GM13976 (cell line): ENCODE measurements around the gene AHDC1.

Experiments used
- DNase-seq: peaks from one replicate; pipeline ENCODE4 v3.0.0; 2012; ENCODE audit warnings: low spot score
- in situ Hi-C: fragments of 300-500 bp; cut with MboI; formaldehyde crosslinking; loops from one replicate; pipeline ENCODE4 v1.12.0; 2022; ENCODE audit warnings: low sequenced_read_pairs, mixed read lengths, inconsistent platforms; ENCODE audit not compliant: unreplicated experiment
- TF ChIP-seq, protein P1 (sequence below): IDR thresholded peaks from 2 replicates; pipeline ENCODE4 v1.5.1; 2012; ENCODE audit warnings: borderline replicate concordance, mild to moderate bottlenecking; ENCODE audit not compliant: insufficient read depth; ENCODE audit errors: extremely low read depth, missing control alignments, control extremely low read depth

The AHDC1 gene

DNA sequence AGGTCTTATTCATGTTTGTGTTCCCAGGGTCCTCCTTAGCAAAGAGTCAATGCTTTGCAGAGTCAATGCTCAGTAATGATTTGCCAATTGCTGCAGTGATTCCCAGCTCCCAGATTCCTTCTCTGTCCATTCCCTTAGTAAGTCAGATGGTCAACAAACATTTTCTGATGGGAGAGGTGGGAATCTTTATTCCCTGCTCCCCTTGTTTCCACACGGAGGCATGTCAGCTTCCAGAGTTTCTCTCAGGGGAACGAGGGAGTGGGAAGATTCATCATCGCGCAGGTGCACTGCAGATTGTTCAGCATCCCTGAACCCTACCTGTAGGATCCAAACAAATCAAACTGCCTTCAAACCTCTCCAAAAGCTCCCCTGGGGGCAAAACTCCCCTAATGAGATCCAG lies 7.5 kb upstream of the AHDC1 start:
- in situ Hi-C loops = no loop called here
- no peak for DNase-seq
- TF ChIP-seq, protein P1, sequence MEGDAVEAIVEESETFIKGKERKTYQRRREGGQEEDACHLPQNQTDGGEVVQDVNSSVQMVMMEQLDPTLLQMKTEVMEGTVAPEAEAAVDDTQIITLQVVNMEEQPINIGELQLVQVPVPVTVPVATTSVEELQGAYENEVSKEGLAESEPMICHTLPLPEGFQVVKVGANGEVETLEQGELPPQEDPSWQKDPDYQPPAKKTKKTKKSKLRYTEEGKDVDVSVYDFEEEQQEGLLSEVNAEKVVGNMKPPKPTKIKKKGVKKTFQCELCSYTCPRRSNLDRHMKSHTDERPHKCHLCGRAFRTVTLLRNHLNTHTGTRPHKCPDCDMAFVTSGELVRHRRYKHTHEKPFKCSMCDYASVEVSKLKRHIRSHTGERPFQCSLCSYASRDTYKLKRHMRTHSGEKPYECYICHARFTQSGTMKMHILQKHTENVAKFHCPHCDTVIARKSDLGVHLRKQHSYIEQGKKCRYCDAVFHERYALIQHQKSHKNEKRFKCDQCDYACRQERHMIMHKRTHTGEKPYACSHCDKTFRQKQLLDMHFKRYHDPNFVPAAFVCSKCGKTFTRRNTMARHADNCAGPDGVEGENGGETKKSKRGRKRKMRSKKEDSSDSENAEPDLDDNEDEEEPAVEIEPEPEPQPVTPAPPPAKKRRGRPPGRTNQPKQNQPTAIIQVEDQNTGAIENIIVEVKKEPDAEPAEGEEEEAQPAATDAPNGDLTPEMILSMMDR = no peak

DNA sequence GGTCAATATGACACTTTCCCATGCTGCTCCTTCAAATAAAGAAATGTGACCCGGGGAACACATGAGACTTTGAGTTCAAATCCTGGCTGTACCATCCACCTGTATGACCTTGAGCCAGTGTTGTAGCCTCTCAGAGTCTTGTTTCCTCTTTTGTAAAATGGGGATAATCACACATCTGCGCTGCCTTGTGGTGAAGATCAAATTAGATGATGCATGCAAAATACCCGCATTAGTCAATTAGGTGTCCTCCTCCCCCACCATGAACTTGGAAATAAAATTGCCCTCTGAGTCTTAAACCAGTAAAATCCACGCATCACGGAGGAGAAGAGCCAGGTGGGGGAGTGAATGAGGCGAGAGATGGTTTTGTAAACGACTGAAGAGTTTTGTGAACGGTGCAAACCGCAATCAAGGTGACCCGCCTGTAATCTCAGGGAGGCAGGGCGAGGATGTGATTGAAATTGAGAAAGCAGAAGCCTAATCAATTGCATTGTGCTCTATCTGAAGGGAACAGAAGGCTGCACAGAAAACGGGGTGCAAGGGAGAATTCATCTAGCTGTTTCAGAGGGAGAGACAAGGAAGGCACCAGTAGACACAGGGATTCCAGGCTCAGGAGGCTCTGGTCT lies 5.8 kb upstream of the AHDC1 start:
- TF ChIP-seq, protein P1 = no peak
- no peak for DNase-seq
- in situ Hi-C loops = loop anchor here (5.0 to 10.0 kb wide), 2 partner anchors 53 to 215 kb away; partner anchors contain the start of gene GPR3

DNA sequence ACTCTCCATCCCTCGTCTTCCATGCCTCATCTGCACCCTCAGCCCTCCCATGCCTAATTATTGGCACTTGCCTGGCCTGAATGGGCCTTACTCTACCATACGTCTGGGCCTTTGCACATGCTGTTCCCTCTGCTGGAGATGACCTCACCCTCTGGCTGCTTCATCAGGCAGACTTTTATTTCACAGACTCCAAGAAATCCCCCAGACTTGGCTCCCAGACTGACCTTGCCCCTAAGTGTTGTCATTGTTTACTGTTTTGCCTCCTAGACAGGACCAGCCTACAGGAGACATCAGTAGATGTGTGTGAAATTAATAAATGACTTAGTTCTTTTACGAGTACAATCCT lies 5.2 kb upstream of the AHDC1 start:
- in situ Hi-C loops = loop anchor here (5.0 to 10.0 kb wide), 2 partner anchors 53 to 214 kb away; partner anchors contain the start of gene GPR3
- DNase-seq = no peak
- TF ChIP-seq, protein P1 = no peak

DNA sequence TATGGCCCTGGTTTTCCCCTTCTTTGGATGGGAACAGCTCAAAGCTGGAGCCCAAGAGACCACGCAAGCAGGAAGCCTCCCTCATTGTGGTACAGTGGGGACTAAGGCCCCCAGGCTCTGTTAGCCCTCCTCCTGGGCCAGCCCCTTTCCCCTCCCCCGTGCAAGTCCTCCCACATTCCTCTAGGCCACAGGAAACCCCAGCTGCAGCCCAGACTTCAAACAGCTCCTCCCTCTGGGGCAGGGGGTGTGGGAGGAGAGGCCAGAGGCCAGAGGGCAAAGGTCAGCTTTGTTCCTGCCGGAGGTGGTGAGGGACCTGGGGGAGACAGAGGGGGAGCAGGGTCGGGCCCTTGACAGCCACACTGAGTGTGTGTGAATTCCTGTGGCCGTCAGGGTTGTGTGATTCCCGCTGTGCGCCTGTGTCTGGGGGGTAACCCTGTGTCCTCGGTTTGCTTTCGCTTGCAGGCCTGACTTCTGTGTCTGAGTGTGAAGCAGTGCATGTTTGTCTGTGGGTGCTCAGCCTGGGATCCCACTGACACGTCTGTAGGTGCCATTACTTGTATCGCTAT lies 3.4 kb upstream of the AHDC1 start:
- in situ Hi-C loops = loop anchor here (5.0 to 10.0 kb wide), 2 partner anchors 55 to 213 kb away; partner anchors contain the start of gene GPR3
- no peak for DNase-seq
- TF ChIP-seq, protein P1 = no peak

DNA sequence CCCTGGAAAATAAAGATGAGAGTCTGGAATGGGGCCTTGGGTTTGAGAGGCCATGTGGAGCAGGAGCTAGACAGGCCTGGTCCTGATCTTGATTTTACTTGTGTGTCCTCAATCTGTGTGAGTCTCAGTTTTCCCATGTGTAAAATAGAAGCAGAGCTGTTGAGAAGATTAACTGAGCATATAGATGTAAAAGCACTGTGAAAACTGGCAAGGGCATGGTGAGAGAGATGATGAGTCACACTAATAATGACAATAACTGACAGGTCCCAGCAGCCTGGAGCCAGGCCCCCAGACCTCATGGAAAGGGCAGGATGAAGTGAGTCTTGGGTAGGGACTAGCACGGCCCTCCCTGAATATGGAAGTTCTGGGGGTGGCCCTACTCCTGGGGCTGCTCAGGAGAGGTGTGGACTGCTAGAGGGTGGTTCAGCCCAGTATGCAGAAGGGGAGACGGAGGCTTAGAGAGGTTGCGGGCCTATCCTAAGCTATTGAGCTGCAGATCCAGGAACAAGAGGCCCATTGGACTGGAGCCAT lies 2.8 kb upstream of the AHDC1 start:
- TF ChIP-seq, protein P1 = no peak
- no peak for DNase-seq
- in situ Hi-C loops = loop anchor here (5.0 to 10.0 kb wide), 2 partner anchors 56 to 212 kb away; partner anchors contain the start of gene GPR3

DNA sequence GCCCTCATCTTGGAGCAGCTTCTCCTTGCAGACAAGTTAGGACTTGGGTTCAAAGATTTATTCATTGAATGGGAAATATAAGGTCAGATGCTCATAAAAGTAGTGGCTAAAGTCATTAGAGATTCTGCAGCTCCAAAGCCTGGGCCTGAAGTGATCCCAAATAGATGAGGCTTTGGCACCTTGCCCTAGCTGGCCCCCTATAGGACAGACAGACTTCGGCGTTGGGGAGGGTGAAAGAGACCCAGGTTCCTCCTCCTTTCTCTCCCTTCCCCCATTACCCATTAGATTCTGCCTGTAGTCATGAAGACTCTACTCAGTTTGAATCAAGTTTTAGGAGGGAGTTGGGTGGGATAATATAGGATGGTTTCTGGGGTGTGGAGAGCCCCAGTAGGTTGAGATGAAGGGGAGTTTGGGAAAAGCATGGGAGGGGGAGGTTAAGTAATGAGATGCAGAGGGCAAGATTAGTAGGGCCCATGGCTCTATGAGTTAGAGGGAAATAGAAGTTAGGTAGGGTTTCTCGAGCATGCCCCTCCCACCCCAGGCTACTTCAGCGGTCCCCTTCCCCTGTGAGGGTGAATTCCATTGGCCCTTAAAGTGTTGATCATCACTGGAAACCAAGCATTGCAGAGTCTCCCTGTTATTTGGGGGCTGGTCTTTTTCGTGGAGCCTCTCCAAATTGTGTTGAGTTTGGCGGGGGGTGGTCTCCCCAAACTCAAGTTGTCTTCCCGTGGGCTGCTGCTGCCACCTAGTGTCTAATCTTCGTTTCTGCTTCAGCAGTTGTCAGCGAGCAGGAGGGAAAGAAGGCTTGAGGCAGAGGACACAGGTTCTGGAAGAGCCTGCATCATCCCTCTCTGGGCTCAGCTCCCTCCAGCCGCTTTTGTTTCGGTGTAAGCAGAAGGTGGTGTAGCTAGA lies 2.1 kb upstream of the AHDC1 start:
- no peak for DNase-seq
- in situ Hi-C loops = loop anchor here (5.0 to 10.0 kb wide), 2 partner anchors 56 to 211 kb away; partner anchors contain the start of gene GPR3
- TF ChIP-seq, protein P1 = peak; percentile 81
